NB4 (cell line): ENCODE results near the gene EHMT1.

Source experiments
- DNase-seq: peaks from one replicate; pipeline ENCODE4 v3.0.0; 2010; ENCODE audit warnings: low read depth
- H3K4me3 ChIP-seq: one replicate; pipeline ENCODE4 v1.5.1; 2011; ENCODE audit warnings: mild to moderate bottlenecking, low read depth, low read length, moderate library complexity
- CTCF ChIP-seq: IDR thresholded peaks from one replicate; pipeline ENCODE4 v1.5.1; 2012; ENCODE audit warnings: low read depth, low read length
- MAX ChIP-seq: IDR thresholded peaks from 2 replicates; pipeline ENCODE4 v1.6.1; 2011; ENCODE audit warnings: low read depth, low read length
- MYC ChIP-seq: IDR thresholded peaks from 2 replicates; pipeline ENCODE4 v1.6.1; 2011; ENCODE audit warnings: low read depth, low read length
- POLR2A ChIP-seq: IDR thresholded peaks from 2 replicates; pipeline ENCODE4 v1.6.1; 2011; ENCODE audit warnings: mild to moderate bottlenecking; ENCODE audit not compliant: insufficient read length; ENCODE audit errors: extremely low read depth

EHMT1 gene

GRCh38 chr9:137786511-137786920, 167.7 kb downstream of the EHMT1 start:
- no peak for TF ChIP-seq MAX
- no peak for TF ChIP-seq POLR2A
- TF ChIP-seq CTCF: no peak
- no peak for TF ChIP-seq MYC
- H3K4me3 ChIP-seq: no peak overlapping the region
- no peak for DNase-seq

GRCh38 chr9:137787381-137787780, 168.6 kb downstream of the EHMT1 start:
- H3K4me3 ChIP-seq: no peak overlapping the region
- DNase-seq: no peak
- TF ChIP-seq MYC: no peak
- TF ChIP-seq MAX: no peak
- no peak for TF ChIP-seq CTCF
- no peak for TF ChIP-seq POLR2A

- no peak overlapping the region for H3K4me3 ChIP-seq
- no peak for DNase-seq
- TF ChIP-seq MYC (no peak), MAX (no peak), CTCF (no peak), POLR2A (no peak)
Measured at GRCh38 chr9:137787786-137788505, 169.1 kb downstream of the EHMT1 start.

GRCh38 chr9:137788561-137789294, 169.9 kb downstream of the EHMT1 start:
- no peak overlapping the region for H3K4me3 ChIP-seq
- TF ChIP-seq CTCF (no peak), POLR2A (no peak), MAX (no peak), MYC (no peak)
- DNase-seq: peak; percentile 38

- TF ChIP-seq CTCF (no peak), POLR2A (no peak), MYC (no peak), MAX (no peak)
- no peak overlapping the region for H3K4me3 ChIP-seq
- DNase-seq: no peak
Measured at GRCh38 chr9:137789295-137789895, 170.6 kb downstream of the EHMT1 start.
